B cell (primary cell): ENCODE results near the gene SUSD2. TPM values are rescaled to one million over a fixed set of nuclear protein-coding genes. Genes with fewer than 3 reads are reported as not detected.
"Not testable (repeated sequence)": the region's sequence is repeated elsewhere in the genome, so short reads cannot be mapped to it uniquely, and the experiment has no call there.

Experiments used
- ATAC-seq: fragments of 200-7000 bp; cut with Tn5 transposase; one replicate; pipeline ENCODE4 v1.10.0; 2021; ENCODE audit warnings: low read depth, mild to moderate bottlenecking, moderate number of reproducible peaks, moderate library complexity
- CTCF ChIA-PET: fragments of 350-600 bp; sonication (Branson Sonifier 250); formaldehyde crosslinking; loops from one replicate; lab custom pipeline; 2021; ENCODE audit warnings: antibody characterized with exemption, inconsistent platforms; lab: Charles Lee
- POLR2A ChIA-PET: fragments of 350-600 bp; sonication (Branson Sonifier 250); formaldehyde crosslinking; loops from one replicate; lab custom pipeline; 2021; ENCODE audit warnings: antibody characterized with exemption; lab: Charles Lee
- DNase-seq: peaks from one replicate; pipeline ENCODE4 v3.0.0; 2013
- H2AFZ ChIP-seq: 2 replicates; pipeline ENCODE4 v1.6.1; 2012; ENCODE audit warnings: mild to moderate bottlenecking, low read depth, low read length; ENCODE audit not compliant: insufficient read depth, poor library complexity, severe bottlenecking
- H3K27ac ChIP-seq, 2 donors: 1 replicate in 1 of 2; 2 replicates in 1 of 2; pipeline ENCODE4 v1.5.1; 2012 to 2013; ENCODE audit warnings: low read length in 2 of 2, mild to moderate bottlenecking in 2 of 2, moderate library complexity in 1 of 2
- H3K27me3 ChIP-seq, 4 experiments: fragments of 200-600 bp in 1 of 4; sonication (generic) in 1 of 4; replicated peaks in 1 of 4; 1 replicate in 2 of 4; 2 replicates in 2 of 4; pipeline versions ENCODE4 v1.6.1 to v1.7.0; 2013 to 2016; ENCODE audit warnings: low read length in 3 of 4, mild to moderate bottlenecking in 2 of 4, mixed read lengths in 1 of 4, moderate library complexity in 1 of 4; ENCODE audit not compliant: insufficient read depth in 4 of 4, control insufficient read depth in 3 of 4; ENCODE audit errors: control extremely low read depth in 1 of 4
- H3K36me3 ChIP-seq, 2 experiments: replicated peaks in 1 of 2; 1 replicate in 1 of 2; 2 replicates in 1 of 2; pipeline versions ENCODE4 v1.6.1 to v1.7.1; 2013; ENCODE audit warnings: low read length in 1 of 2; ENCODE audit not compliant: insufficient read depth in 2 of 2, control insufficient read depth in 1 of 2; ENCODE audit errors: control extremely low read depth in 1 of 2, extremely low read depth in 1 of 2
- H3K4me1 ChIP-seq, 2 donors: fragments of 200-600 bp in 1 of 2; sonication (generic) in 1 of 2; 1 replicate in 1 of 2; 2 replicates in 1 of 2; pipeline versions ENCODE4 v1.5.1 to v1.6.1; 2013 to 2017; ENCODE audit warnings: low read length in 2 of 2; ENCODE audit not compliant: control insufficient read depth in 2 of 2, insufficient read depth in 2 of 2
- H3K4me2 ChIP-seq: replicated peaks from 2 replicates; pipeline ENCODE3; 2012; ENCODE audit warnings: mild to moderate bottlenecking, low read depth, low read length; ENCODE audit not compliant: poor library complexity, severe bottlenecking
- H3K4me3 ChIP-seq, 5 experiments: fragments of 200-600 bp in 1 of 5; sonication (generic) in 1 of 5; 1 replicate in 3 of 5; 2 replicates in 2 of 5; pipeline versions ENCODE4 v1.5.1 to v1.7.0; 2011 to 2016; ENCODE audit warnings: low read length in 4 of 5, mild to moderate bottlenecking in 4 of 5, low read depth in 2 of 5, control low read depth in 1 of 5, moderate library complexity in 1 of 5; ENCODE audit not compliant: insufficient read depth in 1 of 5; ENCODE audit errors: control extremely low read depth in 1 of 5, extremely low read depth in 1 of 5
- H3K79me2 ChIP-seq: fragments of 200-600 bp; sonication (generic); one replicate; pipeline ENCODE4 v1.6.0; 2016; ENCODE audit warnings: low read length; ENCODE audit not compliant: control insufficient read depth, insufficient read depth
- H3K9ac ChIP-seq: fragments of 200-600 bp; sonication (generic); 2 replicates; pipeline ENCODE4 v1.6.1; 2017; ENCODE audit warnings: mild to moderate bottlenecking, low read length, moderate library complexity
- H3K9me3 ChIP-seq, 3 donors: one replicate each; pipeline versions ENCODE4 v1.6.1 to v1.7.1; 2013; ENCODE audit warnings: low read length in 2 of 3; ENCODE audit not compliant: control insufficient read depth in 2 of 3, insufficient read depth in 1 of 3; ENCODE audit errors: control extremely low read depth in 1 of 3
- H4K20me1 ChIP-seq: 2 replicates; pipeline ENCODE4 v1.6.0; 2012; ENCODE audit warnings: mild to moderate bottlenecking, low read length; ENCODE audit not compliant: insufficient read depth, control insufficient read depth, poor library complexity, severe bottlenecking
- H3K27ac Mint-ChIP-seq: one replicate; pipeline ENCODE4 v1.8.0; 2021; ENCODE audit warnings: mixed read lengths
- H3K27me3 Mint-ChIP-seq: one replicate; pipeline ENCODE4 v1.8.0; 2021; ENCODE audit warnings: mixed read lengths
- H3K4me1 Mint-ChIP-seq: one replicate; pipeline ENCODE4 v1.8.0; 2021; ENCODE audit warnings: mixed read lengths
- H3K4me3 Mint-ChIP-seq: one replicate; pipeline ENCODE4 v1.8.0; 2021; ENCODE audit warnings: mixed read lengths
- H3K9me3 Mint-ChIP-seq: one replicate; pipeline ENCODE4 v1.8.0; 2022; ENCODE audit warnings: mixed read lengths; ENCODE audit not compliant: insufficient read depth
- CTCF ChIP-seq: fragments of 200-600 bp; IDR thresholded peaks from one replicate; pipeline ENCODE4 v1.8.0; 2022; ENCODE audit warnings: antibody characterized with exemption, mild to moderate bottlenecking
- EZH2 ChIP-seq: IDR thresholded peaks from 2 replicates; pipeline ENCODE4 v1.6.1; 2012; ENCODE audit warnings: borderline replicate concordance, low read depth, mild to moderate bottlenecking, moderate library complexity, low read length; ENCODE audit not compliant: insufficient read depth, poor library complexity, severe bottlenecking
- WGBS: methylation state at CpG from one replicate; pipeline ENCODE4 v1.1.5; 2013; ENCODE audit warnings: missing lambda C conversion rate; ENCODE audit not compliant: insufficient coverage; 5-methylcytosine and 5-hydroxymethylcytosine counted together
- intact Hi-C: fragments of 100-400 bp; cut with micrococcal nuclease; formaldehyde crosslinking; loops from one replicate; pipeline ENCODE4 v1.10.0; 2022
- polyA plus RNA-seq: library from polyadenylated mRNA; depleted of rRNA; stranded (reverse); fragments of >200 nt; gene quantifications from 2 replicates; pipeline ENCODE4 v1.2.3, GENCODE V29; 2012
- total RNA-seq, 2 donors: library from RNA; stranded (reverse); fragments of 120-200 nt in 1 of 2; gene quantifications; 1 replicate in 1 of 2; 2 replicates in 1 of 2; pipeline versions ENCODE4 v1.2.3 to v1.2.4, GENCODE V29; 2013 to 2022

The SUSD2 gene
- total and polyA plus RNA-seq, 2 donors (not counting 1 experiment from before 2014, with no cell fraction given) = 0.30 to 0.48 TPM

- Histone ChIP-seq H3K27ac (no peak overlapping the region), H3K36me3 (no peaks in the 10 kb centered on the region), H3K9ac (no peak overlapping the region), H4K20me1 (no peaks in the 10 kb centered on the region), H3K79me2 (no peaks in the 10 kb centered on the region), H3K9me3 (no peaks in the 10 kb centered on the region), H2AFZ (no peak overlapping the region), H3K27me3 (no peaks in the 10 kb centered on the region), H3K4me2 (no peak overlapping the region), H3K4me1 (peaks cover 11 to 23% of the 10 kb centered on the region in 2 donors), H3K4me3 (no peak overlapping the region)
- H3K27ac Mint-ChIP-seq = no peak overlapping the region
- no peak for TF ChIP-seq CTCF
- TF ChIP-seq EZH2 = no peak
- WGBS = 98% methylated on average over 16 of the region's 26 CpGs
- ChIA-PET CTCF (no interaction called here), POLR2A (interaction anchor here (0.6 kb wide), 1 partner anchor 262 kb away, joined by 5 read pairs; no protein-coding TSS in a partner anchor)
- DNase-seq (no peak), ATAC-seq (no peak)
- H3K27me3 Mint-ChIP-seq = peaks cover 4% of the 10 kb centered on the region
- intact Hi-C loops = no loop called here
- no peaks in the 10 kb centered on the region for H3K9me3 Mint-ChIP-seq
- peaks cover 21% of the 10 kb centered on the region for H3K4me1 Mint-ChIP-seq
- H3K4me3 Mint-ChIP-seq = no peak overlapping the region
These were observed 20.7 kb downstream of the SUSD2 start for GRCh38 chr22:24201681-24202614.

- H3K9ac ChIP-seq, CTCF ChIA-PET, POLR2A ChIA-PET, H3K4me2 ChIP-seq, DNase-seq, ATAC-seq, H4K20me1 ChIP-seq, H3K27me3 Mint-ChIP-seq, H3K27ac Mint-ChIP-seq, H3K79me2 ChIP-seq, H3K27ac ChIP-seq, H3K27me3 ChIP-seq, H2AFZ ChIP-seq, intact Hi-C loops, H3K36me3 ChIP-seq, H3K9me3 Mint-ChIP-seq, H3K9me3 ChIP-seq, H3K4me3 ChIP-seq, H3K4me3 Mint-ChIP-seq: not testable (repeated sequence)
- 100% methylated on average over 3 of the region's 5 CpGs for WGBS
- H3K4me1 Mint-ChIP-seq = peaks cover 25% of the 10 kb centered on the region
- peaks cover 13 to 26% of the 10 kb centered on the region in 2 donors for H3K4me1 ChIP-seq
These were observed 22.6 kb downstream of the SUSD2 start for GRCh38 chr22:24203856-24204255.
